HG02610 (cell line): Measurements from ENCODE around the gene TTLL10.

Source experiments
- ATAC-seq: cut with Tn5 transposase; IDR thresholded peaks from one replicate; pipeline ENCODE4 v1.9.1; 2021; ENCODE audit warnings: mild to moderate bottlenecking, moderate library complexity; ENCODE audit not compliant: unreplicated experiment

Gene TTLL10

GRCh38 chr1:1218524-1219200, 45.0 kb downstream of the TTLL10 start:
- ATAC-seq, result no peak

GRCh38 chr1:1219341-1219740, 45.7 kb downstream of the TTLL10 start:
- no peak for ATAC-seq

- ATAC-seq, result no peak
Measured at GRCh38 chr1:1220197-1220596, 46.5 kb downstream of the TTLL10 start.

- ATAC-seq, result no peak
Measured at GRCh38 chr1:1221887-1222574, 48.4 kb downstream of the TTLL10 start.

- ATAC-seq, result no peak
Measured at GRCh38 chr1:1222575-1223225, 49.0 kb downstream of the TTLL10 start.

- no peak for ATAC-seq
Measured at GRCh38 chr1:1223321-1223720, 49.6 kb downstream of the TTLL10 start.

GRCh38 chr1:1223891-1224290, 50.2 kb downstream of the TTLL10 start:
- no peak for ATAC-seq

- ATAC-seq, result no peak
Measured at GRCh38 chr1:1225238-1225845, 51.7 kb downstream of the TTLL10 start.

GRCh38 chr1:1225913-1226312, 52.2 kb downstream of the TTLL10 start:
- no peak for ATAC-seq

GRCh38 chr1:1226566-1227362, 53.1 kb downstream of the TTLL10 start:
- ATAC-seq, result no peak

GRCh38 chr1:1227386-1227785, 53.7 kb downstream of the TTLL10 start:
- ATAC-seq, result no peak

- ATAC-seq, result no peak
Measured at GRCh38 chr1:1228187-1228586, 54.5 kb downstream of the TTLL10 start.

- no peak for ATAC-seq
Measured at GRCh38 chr1:1228596-1229321, 55.1 kb downstream of the TTLL10 start.

- no peak for ATAC-seq
Measured at GRCh38 chr1:1229770-1230169, 56.1 kb downstream of the TTLL10 start.

GRCh38 chr1:1230656-1231399, 57.1 kb downstream of the TTLL10 start:
- no peak for ATAC-seq

- peak; percentile 87 for ATAC-seq
Measured at GRCh38 chr1:1231400-1232207, 57.9 kb downstream of the TTLL10 start, which contains the start of gene SDF4. SDF4 (minus strand) TSS chr1:1232001; CDS start chr1:1228772, 3,229 bp downstream.

- ATAC-seq, result no peak
Measured at GRCh38 chr1:1232208-1232795, 58.6 kb downstream of the TTLL10 start, which contains the start of gene B3GALT6. B3GALT6 (plus strand) TSS chr1:1232237; CDS start chr1:1232279, 42 bp downstream.
